IMR-90 (cell line): ENCODE measurements around the gene SLC26A2. TPM values are rescaled to one million over a fixed set of nuclear protein-coding genes. Genes with fewer than 3 reads are reported as not detected.
A peak's percentile ranks its signal among the peaks of the same experiment; 100 is the strongest.

ENCODE experiments used
- ATAC-seq: fragments of 200-7000 bp; cut with Tn5 transposase; 2 replicates; pipeline ENCODE4 v1.9.1; 2020; ENCODE audit warnings: low read depth, mild to moderate bottlenecking, moderate library complexity
- BruUV-seq: library from RNA; stranded (reverse); fragments of 400-500 nt; replicated peaks from 2 replicates; lab custom pipeline; 2021; lab: Mats Ljungman, UMichigan
- CTCF ChIA-PET: fragments of 300-600 bp; formaldehyde crosslinking; extraction: SDS; loops from one replicate; lab custom pipeline; 2021; ENCODE audit warnings: antibody characterized with exemption; lab: Yijun Ruan, JAX
- POLR2A ChIA-PET: fragments of 300-600 bp; sonication (Branson Sonifier 250); formaldehyde crosslinking; loops from one replicate; lab custom pipeline; 2022; ENCODE audit warnings: antibody characterized with exemption; ENCODE audit not compliant: unreplicated experiment; lab: Charles Lee
- DNase-seq: peaks from one replicate; pipeline ENCODE4 v3.0.0; 2013
- H2AFZ ChIP-seq: replicated peaks from 2 replicates; pipeline ENCODE3; 2013; ENCODE audit warnings: low read length, mild to moderate bottlenecking; ENCODE audit not compliant: poor library complexity
- H2AK5ac ChIP-seq: 2 replicates; pipeline ENCODE4 v1.6.1; 2013; ENCODE audit warnings: low read depth, low read length, inconsistent platforms
- H2AK9ac ChIP-seq: replicated peaks from 2 replicates; pipeline ENCODE3; 2013; ENCODE audit warnings: mild to moderate bottlenecking, low read depth, low read length, moderate library complexity; ENCODE audit not compliant: poor library complexity
- H2BK120ac ChIP-seq: 2 replicates; pipeline ENCODE4 v1.6.1; 2013; ENCODE audit warnings: low read depth, low read length, inconsistent platforms
- H2BK15ac ChIP-seq: 3 replicates; pipeline ENCODE4 v1.6.1; 2013; ENCODE audit warnings: low read depth, low read length, inconsistent platforms
- H2BK20ac ChIP-seq: 2 replicates; pipeline ENCODE4 v1.6.1; 2013; ENCODE audit warnings: low read depth, mild to moderate bottlenecking, inconsistent platforms, low read length, moderate library complexity
- H2BK5ac ChIP-seq: 2 replicates; pipeline ENCODE4 v1.6.1; 2013; ENCODE audit warnings: mild to moderate bottlenecking, low read depth, low read length, inconsistent platforms; ENCODE audit not compliant: poor library complexity, severe bottlenecking
- H3K14ac ChIP-seq: replicated peaks from 2 replicates; pipeline ENCODE4 v1.6.1; 2013; ENCODE audit warnings: low read depth, low read length, inconsistent platforms
- H3K18ac ChIP-seq: 2 replicates; pipeline ENCODE4 v1.6.1; 2013; ENCODE audit warnings: low read depth, low read length, control low read depth
- H3K23ac ChIP-seq: 2 replicates; pipeline ENCODE4 v1.6.1; 2013; ENCODE audit warnings: low read depth, low read length, inconsistent platforms
- H3K27ac ChIP-seq: 2 replicates; pipeline ENCODE4 v1.5.1; 2013; ENCODE audit warnings: mild to moderate bottlenecking, control low read depth, low read length; ENCODE audit not compliant: insufficient read depth
- H3K27me3 ChIP-seq: 2 replicates; pipeline ENCODE4 v1.6.1; 2013; ENCODE audit warnings: low read length; ENCODE audit not compliant: control insufficient read depth, insufficient read depth
- H3K36me3 ChIP-seq: 2 replicates; pipeline ENCODE4 v1.6.1; 2013; ENCODE audit warnings: low read length, mixed read lengths; ENCODE audit not compliant: control insufficient read depth, insufficient read depth
- H3K4ac ChIP-seq: 2 replicates; pipeline ENCODE4 v1.6.1; 2013; ENCODE audit warnings: low read depth, low read length, inconsistent platforms
- H3K4me1 ChIP-seq: 2 replicates; pipeline ENCODE4 v1.6.1; 2013; ENCODE audit warnings: low read length, mixed read lengths; ENCODE audit not compliant: control insufficient read depth, insufficient read depth
- H3K4me2 ChIP-seq: 2 replicates; pipeline ENCODE4 v1.6.1; 2013; ENCODE audit warnings: low read depth, mild to moderate bottlenecking, control low read depth, low read length, moderate library complexity
- H3K4me3 ChIP-seq: 2 replicates; pipeline ENCODE4 v1.5.1; 2013; ENCODE audit warnings: low read depth, mild to moderate bottlenecking, control low read depth, low read length, moderate library complexity; ENCODE audit not compliant: insufficient read depth
- H3K56ac ChIP-seq: 2 replicates; pipeline ENCODE4 v1.6.1; 2013; ENCODE audit warnings: low read length, inconsistent platforms; ENCODE audit not compliant: insufficient read depth; ENCODE audit errors: extremely low read depth
- H3K79me1 ChIP-seq, 2 experiments: 2 replicates each; pipeline ENCODE4 v1.6.1; 2013; ENCODE audit warnings: low read length in 2 of 2, inconsistent platforms in 1 of 2, low read depth in 1 of 2
- H3K9ac ChIP-seq: 2 replicates; pipeline ENCODE4 v1.6.1; 2013; ENCODE audit warnings: low read depth, low read length, control low read depth
- H3K9me1 ChIP-seq: 2 replicates; pipeline ENCODE4 v1.6.1; 2013; ENCODE audit warnings: low read length, inconsistent platforms; ENCODE audit not compliant: insufficient read depth
- H3K9me3 ChIP-seq: 2 replicates; pipeline ENCODE4 v1.6.1; 2013; ENCODE audit warnings: low read length; ENCODE audit not compliant: control insufficient read depth, insufficient read depth
- H4K20me1 ChIP-seq: 2 replicates; pipeline ENCODE4 v1.6.1; 2013; ENCODE audit warnings: low read length, inconsistent platforms; ENCODE audit not compliant: insufficient read depth
- H4K5ac ChIP-seq: 2 replicates; pipeline ENCODE4 v1.6.1; 2013; ENCODE audit warnings: mild to moderate bottlenecking, low read depth, low read length, control low read depth
- H4K8ac ChIP-seq, 2 experiments: 2 replicates each; pipeline ENCODE4 v1.6.1; 2013; ENCODE audit warnings: low read depth in 2 of 2, low read length in 2 of 2, control low read depth in 1 of 2, inconsistent platforms in 1 of 2
- H4K91ac ChIP-seq: 2 replicates; pipeline ENCODE4 v1.6.1; 2013; ENCODE audit warnings: low read depth, low read length, inconsistent platforms; ENCODE audit not compliant: insufficient read depth
- CTCF ChIP-seq: conservative IDR thresholded peaks from 2 replicates; pipeline ENCODE4 v1.5.1; 2012; ENCODE audit warnings: mild to moderate bottlenecking, low read depth, low read length, improper control_type of control experiment
- FOS ChIP-seq: fragments of 150-350 bp; IDR thresholded peaks from 2 replicates; pipeline ENCODE4 v1.6.1; 2016; ENCODE audit warnings: low read depth, low read length
- MAZ ChIP-seq: IDR thresholded peaks from 2 replicates; pipeline ENCODE4 v1.6.1; 2012; ENCODE audit warnings: low read depth, mild to moderate bottlenecking, low read length, improper control_type of control experiment, moderate library complexity, borderline replicate concordance
- NFE2L2 ChIP-seq: fragments of 150-350 bp; IDR thresholded peaks from 2 replicates; pipeline ENCODE4 v1.6.1; 2016; ENCODE audit warnings: low read depth, mild to moderate bottlenecking, low read length
- RAD21 ChIP-seq: IDR thresholded peaks from 2 replicates; pipeline ENCODE4 v1.6.1; 2012; ENCODE audit warnings: low read length, improper control_type of control experiment
- RFX5 ChIP-seq: IDR thresholded peaks from 2 replicates; pipeline ENCODE4 v1.8.0; 2012; ENCODE audit warnings: low read depth, mild to moderate bottlenecking, low read length, moderate library complexity
- SMC3 ChIP-seq: fragments of 150-350 bp; IDR thresholded peaks from 2 replicates; pipeline ENCODE4 v1.6.1; 2016; ENCODE audit warnings: low read depth, mild to moderate bottlenecking, antibody characterized with exemption, low read length, moderate library complexity
- USF2 ChIP-seq: fragments of 150-350 bp; IDR thresholded peaks from 2 replicates; pipeline ENCODE4 v1.6.1; 2017; ENCODE audit warnings: mild to moderate bottlenecking, antibody characterized with exemption, low read length, low read depth
- WGBS, 2 experiments: methylation state at CpG; one replicate each; pipeline versions ENCODE4 v1.1.5 to v1.1.7; 2013; ENCODE audit warnings: missing lambda C conversion rate in 2 of 2; ENCODE audit not compliant: insufficient read length in 1 of 2; ENCODE audit errors: extremely low coverage in 2 of 2; 5-methylcytosine and 5-hydroxymethylcytosine counted together
- dilution Hi-C: fragments of 300-500 bp; cut with HindIII; formaldehyde crosslinking; loops from one replicate; pipeline ENCODE4 v1.14.3; 2018; ENCODE audit warnings: low sequenced_read_pairs; ENCODE audit not compliant: unreplicated experiment
- in situ Hi-C: fragments of 300-500 bp; cut with MboI; formaldehyde crosslinking; loops from 3 replicates; pipeline ENCODE4 v1.14.3; 2019; ENCODE audit warnings: low sequenced_read_pairs, inconsistent platforms, mixed read lengths
- intact Hi-C: fragments of 100-400 bp; cut with micrococcal nuclease; formaldehyde crosslinking; loops from 2 replicates; pipeline ENCODE4 v1.10.0; 2022
- polyA plus RNA-seq, 3 experiments: library from polyadenylated mRNA; depleted of rRNA; stranded (reverse); fragments of >200 nt; gene quantifications; 2 replicates each; pipeline ENCODE4 v1.2.3, GENCODE V29; 2012; ENCODE audit warnings: low replicate concordance in 1 of 3
- total RNA-seq: library from RNA; depleted of rRNA; stranded (reverse); fragments of >200 nt; gene quantifications from 2 replicates; pipeline ENCODE4 v1.2.3, GENCODE V29; 2012

SLC26A2 gene
- total and polyA plus RNA-seq, 2 of the 4 experiments (the other 2 are of a cell fraction), result 2.2 to 9.9 TPM

- TF ChIP-seq FOS, result no peak
These were observed 678 bp downstream of the SLC26A2 start (continued) for GRCh38 chr5:149961186-149961685.

- Histone ChIP-seq H3K4ac (no peak overlapping the region), H3K4me1 (peaks cover 6% of the 10 kb centered on the region), H2AK9ac (peak overlapping the region; percentile 30), H4K8ac (no peak overlapping the region), H3K4me3 (no peak overlapping the region), H2BK20ac (no peak overlapping the region), H4K5ac (no peak overlapping the region), H3K4me2 (no peak overlapping the region), H2BK120ac (no peak overlapping the region), H2BK5ac (no peak overlapping the region), H3K9ac (no peak overlapping the region), H3K9me3 (no peaks in the 10 kb centered on the region), H3K9me1 (peaks cover 7% of the 10 kb centered on the region), H2AK5ac (peak overlapping the region; percentile 8; the same call in 1 of the 2 replicates), H4K91ac (no peak overlapping the region), H3K56ac (no peak overlapping the region), H2AFZ (peak overlapping the region; percentile 67), H3K27ac (no peak overlapping the region), H3K27me3 (no peaks in the 10 kb centered on the region), H3K36me3 (no peaks in the 10 kb centered on the region), H3K23ac (peak overlapping the region; percentile 60), H3K18ac (no peak overlapping the region), H3K79me1 (peaks cover 0 to 14% of the 10 kb centered on the region in 2 experiments; a peak in 3 of 4 replicates), H4K20me1 (no peaks in the 10 kb centered on the region), H2BK15ac (no peak overlapping the region), H3K14ac (no peak overlapping the region)
- dilution Hi-C loops, result no loop called here
- WGBS, 2 experiments, result 67% methylated on average over 3 of the region's 6 CpGs; no CpG with 5 or more reads in 1 of the 2 experiments
- TF ChIP-seq FOS (no peak), SMC3 (peak; percentile 69), MAZ (0 out of 2 replicates have a peak, but pooled peaks have one; percentile 14), CTCF (peak; percentile 76), RFX5 (no peak), USF2 (no peak), NFE2L2 (no peak), RAD21 (peak; percentile 75)
- BruUV-seq, result no TSS peak
- intact Hi-C loops, result loop anchor here (1.0 to 5.0 kb wide), 4 partner anchors 28 to 326 kb away; no protein-coding TSS in a partner anchor
- no peak for ATAC-seq
- in situ Hi-C loops, result no loop called here
- CTCF ChIA-PET, result interaction anchor here (0.6 to 2.7 kb wide), 15 partner anchors 9 to 131 kb away, joined by 3 to 23 read pairs (median 4); partner anchors contain the start of gene PDE6A
- DNase-seq, result peak; percentile 68
- POLR2A ChIA-PET, result no interaction called here
These were observed 1.4 kb downstream of the SLC26A2 start for GRCh38 chr5:149961957-149962409.
